ACC112 (cell line): ENCODE measurements around the gene SH3BP2.
A peak's percentile ranks its signal among the peaks of the same experiment; 100 is the strongest.

ENCODE experiments used
- H2AFZ ChIP-seq: fragments of 200-600 bp; sonication (generic); one replicate; pipeline ENCODE4 v1.6.0; 2017; ENCODE audit warnings: antibody characterized with exemption, low read length; ENCODE audit not compliant: unreplicated experiment
- H3K27ac ChIP-seq: fragments of 200-600 bp; sonication (generic); 2 replicates; pipeline ENCODE4 v1.5.1; 2014; ENCODE audit warnings: low read depth, mild to moderate bottlenecking, antibody characterized with exemption, low read length, moderate library complexity
- H3K27me3 ChIP-seq: fragments of 200-600 bp; sonication (generic); 2 replicates; pipeline ENCODE4 v1.6.1; 2014; ENCODE audit warnings: mild to moderate bottlenecking, antibody characterized with exemption, low read length, moderate library complexity, mixed read lengths; ENCODE audit not compliant: insufficient read depth
- H3K36me3 ChIP-seq: fragments of 200-600 bp; sonication (generic); 2 replicates; pipeline ENCODE4 v1.6.1; 2016; ENCODE audit warnings: mild to moderate bottlenecking, antibody characterized with exemption, low read length, moderate library complexity, mixed read lengths; ENCODE audit not compliant: insufficient read depth
- H3K4me1 ChIP-seq: fragments of 200-600 bp; sonication (generic); one replicate; pipeline ENCODE4 v1.6.1; 2016; ENCODE audit warnings: low read length, mixed read lengths; ENCODE audit not compliant: insufficient read depth, unreplicated experiment, control insufficient read depth
- H3K4me3 ChIP-seq: fragments of 200-600 bp; sonication (generic); 2 replicates; pipeline ENCODE4 v1.5.1; 2014; ENCODE audit warnings: mild to moderate bottlenecking, low read depth, low read length
- H3K79me2 ChIP-seq: fragments of 200-600 bp; sonication (generic); one replicate; pipeline ENCODE4 v1.6.0; 2016; ENCODE audit warnings: low read length; ENCODE audit not compliant: control insufficient read depth, unreplicated experiment, insufficient read depth

The SH3BP2 gene

DNA sequence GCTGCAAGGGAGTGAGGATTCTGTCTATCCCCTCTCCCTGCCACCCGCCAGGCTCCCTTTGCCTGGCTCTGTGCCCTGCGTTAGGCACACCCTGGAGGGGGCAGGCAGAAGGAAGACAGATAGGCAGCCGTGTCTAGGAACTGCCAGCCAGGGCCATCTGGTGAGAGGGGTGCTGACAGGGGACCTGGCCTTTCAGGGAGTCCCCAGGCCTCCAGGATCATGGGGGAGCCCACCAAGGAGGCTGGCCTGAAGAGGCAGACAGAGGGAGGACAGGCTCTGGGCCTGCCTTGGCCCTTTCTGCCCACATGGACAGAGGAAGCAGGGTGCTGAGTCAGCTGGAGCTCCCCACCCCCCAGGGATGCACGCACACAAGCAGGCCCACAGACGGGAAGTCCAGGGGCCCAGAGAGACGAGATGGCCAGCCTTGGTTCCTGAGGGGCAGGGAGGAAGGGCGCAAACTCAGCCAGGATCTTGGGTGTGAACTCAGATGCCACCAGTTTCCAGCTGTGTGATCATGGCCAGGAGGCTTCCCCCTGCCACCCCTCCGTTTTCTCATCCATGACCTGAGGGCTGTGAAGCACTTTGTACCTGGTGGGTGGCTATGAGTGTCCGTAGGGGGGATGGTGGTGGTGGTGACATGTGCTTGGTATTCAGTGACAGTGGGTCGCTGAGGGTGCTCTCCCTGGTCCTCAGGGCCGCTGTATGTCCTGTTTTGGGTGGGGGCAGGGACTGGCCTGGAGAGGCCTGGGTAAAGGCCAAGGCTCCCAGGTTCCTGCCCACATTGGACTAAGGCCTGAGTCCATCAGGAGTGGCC lies 1.8 kb downstream of the SH3BP2 start:
- peak overlapping the region; percentile 89 for H3K27ac ChIP-seq
- peaks cover 67% of the 10 kb centered on the region for H3K4me1 ChIP-seq
- H3K4me3 ChIP-seq, result peak overlapping the region; percentile 80
- no peaks in the 10 kb centered on the region for H3K27me3 ChIP-seq
- H2AFZ ChIP-seq, result peak overlapping the region; percentile 15
- H3K79me2 ChIP-seq, result peaks cover 58% of the 10 kb centered on the region
- H3K36me3 ChIP-seq, result no peaks in the 10 kb centered on the region

DNA sequence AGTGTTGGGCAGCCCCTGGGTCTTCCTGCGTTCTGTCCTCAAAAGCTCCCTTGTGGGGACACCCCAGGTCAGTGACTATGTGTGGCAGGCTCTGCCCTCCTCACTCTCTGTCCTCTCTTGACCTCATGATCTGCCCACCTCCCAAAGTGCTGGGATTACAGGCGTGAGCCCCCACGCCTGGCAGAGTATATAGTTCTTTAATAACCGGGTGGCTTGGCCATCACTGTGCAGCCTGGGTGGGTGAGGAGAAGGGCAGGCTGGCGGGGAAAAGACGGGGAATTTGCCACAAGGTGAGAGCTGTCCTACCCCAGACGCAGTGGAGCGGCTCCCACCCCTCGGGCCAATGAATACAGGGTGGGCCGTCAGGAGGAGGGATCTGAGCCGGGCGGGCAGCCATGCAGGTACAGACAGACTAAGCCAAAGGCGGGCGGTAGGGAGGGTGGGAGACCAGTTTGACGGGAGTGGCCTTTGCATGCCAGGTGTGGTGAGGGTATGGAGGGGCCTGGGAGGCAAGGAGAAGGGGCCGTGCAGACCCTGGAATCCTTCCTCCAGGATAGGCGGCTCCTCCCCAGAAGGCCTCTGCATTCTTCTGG lies 2.5 kb downstream of the SH3BP2 start:
- Histone ChIP-seq H3K27ac (peak overlapping the region; percentile 89), H3K4me1 (peaks cover 74% of the 10 kb centered on the region), H3K4me3 (peak overlapping the region; percentile 80), H2AFZ (no peak overlapping the region), H3K36me3 (no peaks in the 10 kb centered on the region), H3K79me2 (peaks cover 65% of the 10 kb centered on the region), H3K27me3 (no peaks in the 10 kb centered on the region)

DNA sequence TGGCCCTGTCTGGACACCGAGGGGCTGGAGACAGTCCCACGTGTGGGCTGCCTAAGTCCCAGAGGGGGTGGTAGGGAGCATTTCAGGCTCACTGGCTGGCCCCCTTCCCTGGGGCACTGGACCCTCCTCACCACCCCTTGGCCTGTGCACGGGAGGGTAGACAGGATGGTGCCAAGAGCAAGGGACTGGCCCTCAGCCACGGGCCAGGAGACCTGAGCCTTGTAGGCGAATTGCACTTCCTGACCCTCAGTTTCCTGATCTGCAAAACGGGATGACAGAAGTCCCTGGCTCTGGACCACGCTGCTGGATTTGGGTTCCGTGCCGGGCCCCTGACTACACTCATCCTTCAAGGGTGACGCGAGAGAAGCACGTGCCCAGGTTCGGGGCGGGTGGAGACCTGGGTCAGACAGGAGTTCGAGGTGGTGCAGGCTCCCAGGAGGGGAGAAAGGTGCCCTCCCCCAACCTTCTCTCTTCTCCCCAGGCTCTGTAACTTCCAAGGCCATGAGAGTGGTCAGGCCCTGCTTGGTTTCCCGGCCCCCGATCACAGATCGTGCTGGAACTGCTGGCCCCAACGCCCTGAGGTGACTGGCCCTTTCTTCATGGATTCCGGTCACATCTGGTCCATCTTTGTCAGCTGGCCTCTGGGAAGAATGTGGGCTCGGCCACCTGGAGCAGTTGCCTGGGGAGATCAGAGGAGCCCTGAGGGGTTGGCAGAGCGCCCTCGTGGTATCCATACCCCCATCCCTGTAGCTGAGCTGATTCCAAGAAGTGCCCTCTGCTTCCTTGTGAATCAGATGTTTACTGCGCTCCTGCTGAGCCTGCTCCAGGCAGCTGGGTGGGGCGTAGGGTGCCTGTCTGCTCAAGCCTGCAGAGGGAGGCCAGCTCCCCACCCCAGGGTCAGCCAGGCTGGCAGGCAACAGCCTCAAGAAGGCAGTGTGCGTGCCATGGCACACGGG lies 3.3 kb downstream of the SH3BP2 start:
- peaks cover 69% of the 10 kb centered on the region for H3K79me2 ChIP-seq
- H3K36me3 ChIP-seq, result no peaks in the 10 kb centered on the region
- H3K4me3 ChIP-seq, result peak overlapping the region; percentile 80; the same call in 1 of the 2 replicates
- H3K27ac ChIP-seq, result peak overlapping the region; percentile 58
- peaks cover 82% of the 10 kb centered on the region for H3K4me1 ChIP-seq
- no peak overlapping the region for H2AFZ ChIP-seq
- no peaks in the 10 kb centered on the region for H3K27me3 ChIP-seq

DNA sequence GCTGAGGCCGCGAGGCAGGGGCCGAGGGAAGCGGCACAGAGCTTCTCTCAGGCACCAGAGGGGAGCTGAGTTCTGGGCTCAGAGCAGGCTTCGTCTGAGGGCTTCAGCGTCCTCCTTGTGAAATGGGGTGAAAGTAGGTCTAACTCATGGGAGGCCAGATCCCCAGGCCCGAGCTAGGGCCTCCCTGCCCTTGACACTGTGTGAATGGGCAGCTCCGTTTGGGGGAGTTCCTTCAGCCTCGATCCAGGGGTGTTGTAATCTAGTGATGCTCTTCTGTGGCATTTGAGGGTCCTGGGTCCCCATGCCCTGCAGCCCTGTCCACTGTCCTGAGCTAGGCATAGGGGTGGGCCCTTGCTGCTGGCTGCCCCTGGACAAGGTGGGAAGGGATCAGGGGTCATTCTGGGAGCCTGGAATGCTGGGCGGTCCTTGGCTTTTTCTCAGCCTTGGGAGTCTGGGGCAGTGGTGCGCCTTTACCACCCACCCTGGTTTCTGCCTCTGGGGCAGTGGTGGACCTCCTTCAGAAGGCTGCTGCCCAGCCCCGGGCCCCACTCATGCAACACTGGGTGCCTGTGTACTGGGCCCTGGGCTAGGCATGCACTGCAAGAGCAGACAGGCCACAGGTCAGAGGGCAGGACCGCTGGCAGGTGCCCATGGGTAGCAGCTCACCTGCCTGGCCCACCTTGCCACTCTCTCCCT lies 4.1 kb downstream of the SH3BP2 start:
- H3K27ac ChIP-seq, result peak overlapping the region; percentile 58
- peaks cover 89% of the 10 kb centered on the region for H3K4me1 ChIP-seq
- no peak overlapping the region for H2AFZ ChIP-seq
- no peak overlapping the region for H3K4me3 ChIP-seq
- H3K79me2 ChIP-seq, result peaks cover 71% of the 10 kb centered on the region
- no peaks in the 10 kb centered on the region for H3K36me3 ChIP-seq
- no peaks in the 10 kb centered on the region for H3K27me3 ChIP-seq

DNA sequence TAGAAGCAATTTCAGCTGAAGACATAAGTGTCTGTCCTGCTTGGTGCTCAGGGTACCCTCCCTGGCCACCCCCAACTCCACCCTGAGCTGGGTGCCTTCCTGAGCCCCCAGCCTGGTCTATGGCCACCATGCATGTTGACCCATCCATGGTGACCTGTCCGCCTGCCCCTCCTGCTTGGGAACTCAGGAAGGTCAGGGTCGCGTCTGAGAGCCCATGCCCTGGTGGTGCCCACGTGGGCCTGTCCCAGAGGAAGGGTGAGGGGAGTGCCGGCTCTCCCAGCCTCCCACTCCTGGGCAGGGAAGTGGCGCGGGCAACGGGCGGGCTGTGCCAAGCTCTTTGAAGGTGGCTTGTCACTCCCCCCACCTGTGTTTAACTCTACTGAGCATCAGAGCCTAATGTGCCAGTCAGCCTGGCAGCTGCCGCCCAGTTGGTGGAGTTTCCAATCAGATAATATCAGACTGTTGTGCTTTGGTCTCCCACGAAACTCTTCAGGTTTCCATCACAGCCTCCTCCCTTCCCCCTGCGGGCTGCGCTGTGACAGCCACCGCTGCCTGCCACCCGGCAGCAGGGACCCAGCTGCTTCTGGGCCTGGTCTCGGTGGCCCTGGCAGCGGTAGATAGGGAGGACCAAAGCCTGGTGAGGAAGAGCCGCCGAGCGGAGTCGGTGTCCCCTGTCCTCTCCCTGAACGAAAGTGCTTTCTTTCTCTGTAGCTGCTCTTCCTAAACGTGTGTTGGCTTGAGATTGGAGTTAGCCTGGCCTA lies 4.8 kb downstream of the SH3BP2 start:
- no peak overlapping the region for H3K4me3 ChIP-seq
- H3K27ac ChIP-seq, result no peak overlapping the region

DNA sequence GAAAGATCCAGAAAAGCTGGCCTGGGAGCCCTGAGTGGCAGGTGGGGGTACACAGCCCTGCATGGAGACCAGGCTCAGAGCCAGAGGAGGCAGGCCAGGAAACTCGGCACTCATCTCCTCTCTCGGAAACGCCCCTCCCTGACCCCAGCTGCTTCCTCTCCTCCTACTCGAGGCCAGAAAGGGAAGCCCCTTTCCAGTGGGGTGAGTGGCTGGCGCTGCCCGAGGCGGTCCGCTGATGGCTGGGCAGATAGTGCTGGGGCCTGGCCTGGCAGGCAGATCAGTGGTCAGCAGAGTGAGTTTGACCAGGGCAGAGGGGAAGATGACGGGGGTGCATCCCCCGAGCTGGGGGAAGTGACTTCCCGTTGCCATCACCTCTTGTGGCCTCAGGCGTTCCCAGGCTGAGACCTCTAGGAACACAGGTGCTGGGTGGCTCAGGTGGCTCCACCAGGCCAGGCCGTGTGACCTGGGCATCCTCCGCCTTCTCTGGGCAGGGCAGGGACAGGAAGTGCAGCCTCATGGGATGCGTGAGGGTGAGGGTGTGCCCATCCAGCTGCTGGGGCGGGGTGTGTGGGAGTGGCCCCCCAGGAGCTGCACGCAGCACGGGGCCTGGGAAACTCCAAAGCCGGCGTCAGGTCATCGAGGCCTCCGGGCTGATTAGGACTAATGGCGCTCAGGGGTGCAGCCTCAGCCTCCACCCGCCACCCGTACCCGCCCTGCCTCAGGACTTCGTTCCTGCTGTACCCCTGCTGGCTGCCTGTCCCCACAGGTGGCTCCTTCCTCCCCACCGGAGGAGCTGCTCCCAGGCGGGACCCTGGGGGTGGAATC lies 5.7 kb downstream of the SH3BP2 start:
- H3K36me3 ChIP-seq, result peaks cover 4% of the 10 kb centered on the region; the same call in 1 of the 2 replicates
- H3K27ac ChIP-seq, result no peak overlapping the region
- H3K27me3 ChIP-seq, result no peaks in the 10 kb centered on the region
- peaks cover 78% of the 10 kb centered on the region for H3K79me2 ChIP-seq
- H3K4me1 ChIP-seq, result peaks cover 83% of the 10 kb centered on the region
- no peak overlapping the region for H2AFZ ChIP-seq
- no peak overlapping the region for H3K4me3 ChIP-seq

More for the DNA sequence above, 4.8 kb downstream of the SH3BP2 start:
- Histone ChIP-seq H3K79me2 (peaks cover 74% of the 10 kb centered on the region), H3K27me3 (no peaks in the 10 kb centered on the region), H3K36me3 (no peaks in the 10 kb centered on the region), H2AFZ (no peak overlapping the region), H3K4me1 (peaks cover 83% of the 10 kb centered on the region)

DNA sequence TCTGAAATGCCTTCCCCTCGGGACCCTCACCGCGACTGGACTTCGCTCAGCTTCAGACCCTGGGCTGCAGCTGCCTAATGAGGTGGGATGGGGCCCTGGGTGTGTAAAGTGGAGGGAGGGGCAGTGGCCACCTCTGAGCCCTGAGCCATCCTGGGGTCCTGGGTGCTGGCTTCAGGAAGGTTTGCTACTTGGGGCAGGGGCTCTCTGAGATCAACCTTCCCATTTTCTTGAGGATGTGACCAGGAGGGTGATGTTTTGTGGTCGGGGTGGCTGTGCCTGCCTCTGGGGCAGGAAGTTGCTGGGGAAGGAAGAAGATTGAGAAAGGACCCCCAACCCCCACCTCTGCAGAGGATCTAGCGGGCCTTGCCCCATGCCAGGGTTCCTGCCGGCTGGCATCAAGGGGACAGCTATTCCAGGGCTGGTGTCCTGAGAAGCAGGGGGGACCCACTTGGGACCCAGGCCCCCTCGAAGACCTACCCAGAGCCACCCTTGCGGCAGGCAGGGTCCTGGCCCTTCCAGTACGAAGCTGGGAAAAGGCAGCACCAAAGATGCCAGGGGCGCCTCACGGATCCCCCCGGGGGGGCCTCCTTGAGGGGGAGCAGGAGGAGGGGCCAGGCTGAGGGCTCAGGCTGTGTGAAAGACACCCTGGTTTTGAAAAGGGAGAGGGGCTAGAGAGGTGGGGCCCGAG lies 6.5 kb downstream of the SH3BP2 start:
- Histone ChIP-seq H3K27me3 (no peaks in the 10 kb centered on the region), H3K36me3 (peaks cover 9% of the 10 kb centered on the region; the same call in 1 of the 2 replicates), H3K4me3 (no peak overlapping the region), H3K79me2 (peaks cover 82% of the 10 kb centered on the region), H3K4me1 (peaks cover 77% of the 10 kb centered on the region), H2AFZ (no peak overlapping the region), H3K27ac (0 out of 2 replicates have a peak overlapping the region, but pooled peaks have one; percentile 76)

DNA sequence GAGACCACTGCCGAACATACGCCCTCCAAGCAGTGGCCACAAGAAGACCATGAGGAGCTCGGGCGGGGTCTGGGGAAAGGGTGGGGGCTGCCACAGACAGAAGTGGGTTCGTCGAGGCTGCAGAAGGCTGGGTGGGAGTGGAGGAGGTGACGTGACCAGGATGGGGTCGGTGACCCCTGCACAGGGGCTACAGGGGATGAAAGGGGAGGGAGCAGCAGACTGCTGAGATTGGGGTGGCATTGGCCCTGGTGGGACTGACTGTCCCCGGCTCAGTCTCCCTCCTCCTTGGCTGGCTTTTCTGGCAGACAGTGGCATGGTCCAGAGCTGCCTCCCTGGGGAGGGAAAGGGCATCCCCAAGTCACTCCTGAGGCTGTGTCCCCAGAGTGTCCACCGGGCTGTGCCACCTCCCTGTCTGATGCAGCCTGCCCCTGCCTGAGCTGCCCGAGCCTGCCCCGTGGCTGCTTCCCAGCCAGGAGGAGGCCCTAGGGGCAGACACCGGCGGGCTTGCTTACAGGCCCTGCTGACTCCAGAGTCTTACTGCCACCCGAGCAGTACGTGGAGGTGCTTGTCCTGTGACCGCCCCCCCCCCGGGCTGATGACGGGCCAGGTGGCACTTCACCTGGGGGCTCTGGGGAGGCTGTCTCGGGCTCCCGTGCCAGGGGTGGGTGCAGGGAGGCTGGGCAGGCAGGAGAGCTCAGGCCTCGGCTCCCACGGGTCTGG lies 7.2 kb downstream of the SH3BP2 start:
- peaks cover 9% of the 10 kb centered on the region; the same call in 1 of the 2 replicates for H3K36me3 ChIP-seq
- H2AFZ ChIP-seq, result no peak overlapping the region
- peak overlapping the region; percentile 76 for H3K27ac ChIP-seq
- H3K4me3 ChIP-seq, result no peak overlapping the region; the same call in 1 of the 2 replicates
- H3K27me3 ChIP-seq, result no peaks in the 10 kb centered on the region
- peaks cover 85% of the 10 kb centered on the region for H3K79me2 ChIP-seq
- peaks cover 69% of the 10 kb centered on the region for H3K4me1 ChIP-seq
